ENCODE results near the gene BCKDHA.
"Not testable (repeated sequence)": the region's sequence is repeated elsewhere in the genome, so short reads cannot be mapped to it uniquely, and the experiment has no call there.

The BCKDHA gene

GRCh38 chr19:41425174-41426115 lies 27.8 kb downstream of the BCKDHA start:
- no peak for DNase-seq (ENCODE audit: low read depth in 1 of 2, low spot score in 1 of 2)

- no peak for DNase-seq (ENCODE audit: low read depth in 1 of 2, low spot score in 1 of 2)
These were observed 28.7 kb downstream of the BCKDHA start for GRCh38 chr19:41426116-41426841.

GRCh38 chr19:41426952-41427646 lies 29.5 kb downstream of the BCKDHA start, which contains the start of gene B3GNT8:
Gene B3GNT8 (minus strand): TSS chr19:41427374. CDS start chr19:41426778, 596 bp downstream.
- DNase-seq (ENCODE audit: low read depth in 1 of 2, low spot score in 1 of 2) = peak in 1 of 2 donors; percentile 25

GRCh38 chr19:41427647-41428480 lies 30.2 kb downstream of the BCKDHA start:
- DNase-seq (ENCODE audit: low read depth in 1 of 2, low spot score in 1 of 2) = peak; percentile 17 to 21

GRCh38 chr19:41428481-41428859 lies 30.9 kb downstream of the BCKDHA start:
- DNase-seq (ENCODE audit: low read depth in 1 of 2, low spot score in 1 of 2) = no peak

- DNase-seq (ENCODE audit: low read depth in 1 of 2, low spot score in 1 of 2) = no peak
These were observed 33.3 kb downstream of the BCKDHA start for GRCh38 chr19:41430922-41431321.

- DNase-seq (ENCODE audit: low read depth in 1 of 2, low spot score in 1 of 2) = no peak
These were observed 34.1 kb downstream of the BCKDHA start for GRCh38 chr19:41431426-41432386.

GRCh38 chr19:41433171-41433570 lies 35.6 kb downstream of the BCKDHA start:
- DNase-seq (ENCODE audit: low read depth in 1 of 2, low spot score in 1 of 2) = no peak

DNA sequence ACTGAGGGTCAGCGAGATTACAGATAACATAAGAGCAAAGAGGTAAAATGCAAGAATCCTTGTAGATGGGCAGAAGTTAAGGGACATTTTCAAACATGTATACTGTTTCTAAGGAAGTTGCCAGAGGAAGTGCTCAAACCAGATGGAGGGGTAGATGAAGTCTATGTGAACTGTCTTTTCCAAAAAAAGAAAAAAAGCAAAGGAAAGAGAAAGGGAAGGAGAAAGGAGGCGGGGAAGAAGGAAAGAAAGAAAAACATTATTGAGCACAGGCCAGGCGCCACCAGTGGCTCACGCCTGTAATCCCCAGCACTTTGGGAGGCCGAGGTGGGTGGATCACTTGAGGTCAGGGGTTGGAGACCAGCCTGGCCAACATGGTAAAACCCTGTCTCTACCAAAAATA lies 36.8 kb downstream of the BCKDHA start:
- no peak for DNase-seq (ENCODE audit: low read depth in 1 of 2, low spot score in 1 of 2)

DNA sequence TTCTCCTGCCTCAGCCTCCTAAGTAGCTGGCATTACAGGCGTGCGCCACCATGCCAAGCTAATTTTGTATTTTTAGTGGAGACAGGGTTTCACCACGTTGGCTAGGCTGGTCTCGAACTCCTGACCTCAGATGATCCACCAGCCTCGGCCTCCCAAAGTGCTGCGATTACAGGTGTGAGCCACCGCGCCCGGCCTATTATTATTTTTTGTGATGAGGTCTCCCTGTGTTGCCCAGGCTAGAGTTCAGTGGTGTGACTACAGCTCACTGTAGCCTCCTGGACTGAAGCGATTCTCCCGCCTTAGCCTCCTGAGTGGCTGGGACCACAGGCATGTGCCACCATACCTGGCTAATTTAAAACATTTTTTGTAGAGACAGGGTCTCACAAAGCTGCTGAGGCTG lies 37.8 kb downstream of the BCKDHA start:
- not testable (repeated sequence) for DNase-seq (ENCODE audit: low read depth in 1 of 2, low spot score in 1 of 2)

GRCh38 chr19:41435936-41436673 lies 38.5 kb downstream of the BCKDHA start:
- DNase-seq (ENCODE audit: low read depth in 1 of 2, low spot score in 1 of 2) = no peak

DNA sequence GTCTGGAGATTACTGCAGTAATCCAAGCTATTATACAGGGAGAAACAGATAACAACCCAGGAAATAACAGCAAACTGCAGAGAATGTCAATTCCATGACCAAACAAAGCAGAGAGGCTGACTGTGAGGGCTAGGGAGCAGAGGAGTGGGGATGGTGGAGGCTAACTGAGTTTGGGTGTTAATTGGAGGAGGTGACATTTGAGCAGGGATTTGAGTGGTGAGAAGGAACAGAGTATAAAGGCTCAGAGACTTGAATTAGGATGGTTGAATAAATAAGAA lies 39.0 kb downstream of the BCKDHA start:
- DNase-seq (ENCODE audit: low read depth in 1 of 2, low spot score in 1 of 2) = no peak

- no peak for DNase-seq (ENCODE audit: low read depth in 1 of 2, low spot score in 1 of 2)
These were observed 40.4 kb downstream of the BCKDHA start for GRCh38 chr19:41437944-41438574.

DNA sequence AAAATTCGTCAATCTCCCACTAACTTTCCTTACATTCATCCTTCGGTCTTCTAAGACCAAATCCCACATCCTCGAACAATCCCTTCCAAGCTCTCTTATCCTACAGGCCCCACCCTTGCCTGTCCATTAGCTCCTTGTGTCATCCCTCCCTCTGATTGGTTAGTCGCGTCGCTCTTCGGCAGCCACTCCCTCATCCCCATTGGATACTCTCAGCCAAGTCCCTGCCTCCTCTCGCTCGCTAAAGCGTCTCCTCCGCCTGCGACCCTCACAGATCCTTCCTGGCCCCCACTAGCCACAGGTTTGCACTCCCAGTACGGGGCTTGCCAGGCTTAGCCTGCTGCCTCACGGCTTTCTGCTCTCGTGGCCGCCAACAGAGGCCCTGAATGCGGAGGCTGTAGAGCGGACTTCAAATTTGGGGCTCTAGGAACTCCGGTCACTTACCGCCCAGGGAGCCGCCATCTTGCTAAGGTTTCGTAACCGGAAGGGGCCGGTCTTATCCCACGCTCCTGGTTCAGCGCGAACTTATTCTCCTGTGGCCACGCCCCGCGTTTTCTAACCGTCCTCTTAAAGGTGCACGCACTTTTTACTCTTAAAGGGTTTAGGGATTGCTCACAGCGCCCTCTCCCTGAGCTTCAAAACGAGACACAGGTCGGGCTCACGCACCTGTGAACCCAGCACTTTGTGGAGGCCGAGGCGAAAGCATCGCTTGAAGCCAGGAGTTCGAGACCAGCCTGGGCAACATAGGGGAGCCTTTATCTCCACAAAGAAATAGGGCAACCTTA lies 42.0 kb downstream of the BCKDHA start, which contains the start of gene DMAC2:
TSS of gene DMAC2 (minus strand) at position 472 of the 782 bp plus-strand sequence. CDS start at position 459, 13 bp downstream.
- DNase-seq (ENCODE audit: low read depth in 1 of 2, low spot score in 1 of 2) = peak; percentile 85

- DNase-seq (ENCODE audit: low read depth in 1 of 2, low spot score in 1 of 2) = no peak
These were observed 43.8 kb downstream of the BCKDHA start for GRCh38 chr19:41441321-41441945.

GRCh38 chr19:41442473-41443355 lies 45.1 kb downstream of the BCKDHA start, which contains the start of gene ERICH4:
Gene ERICH4 (plus strand): TSS chr19:41443156. CDS start chr19:41443170, 14 bp downstream.
- no peak for DNase-seq (ENCODE audit: low read depth in 1 of 2, low spot score in 1 of 2)

All from activated T-helper 1 cell treated with anti-CD3 and anti-CD28 coated beads, Interleukin-2, amount 50 U/mL, for 16 hours (primary cell).